IPS-NIHi7 (cell line): ENCODE measurements around the gene WDR35.

ENCODE experiments used
- DNase-seq: peaks from one replicate; pipeline ENCODE4 v3.0.0; 2012; ENCODE audit warnings: mixed read lengths; ENCODE audit errors: extremely low spot score

The WDR35 gene

GRCh38 chr2:19870792-19871191, 119.1 kb downstream of the WDR35 start:
- no peak for DNase-seq

GRCh38 chr2:19868701-19869580, 121.0 kb downstream of the WDR35 start:
- DNase-seq, result peak; percentile 67

- no peak for DNase-seq
Measured at GRCh38 chr2:19868224-19868623, 121.7 kb downstream of the WDR35 start.

- DNase-seq, result no peak
Measured at GRCh38 chr2:19866771-19867170, 123.1 kb downstream of the WDR35 start.

- no peak for DNase-seq
Measured at GRCh38 chr2:19865151-19865550, 124.8 kb downstream of the WDR35 start.

GRCh38 chr2:19864381-19864780, 125.5 kb downstream of the WDR35 start:
- no peak for DNase-seq

- peak; percentile 84 for DNase-seq
Measured at GRCh38 chr2:19863303-19864041, 126.4 kb downstream of the WDR35 start.

- DNase-seq, result no peak
Measured at GRCh38 chr2:19861813-19862212, 128.1 kb downstream of the WDR35 start.
